VCaP (cell line): Measurements from ENCODE around the gene TYK2.
"Not testable (repeated sequence)": the region's sequence is repeated elsewhere in the genome, so short reads cannot be mapped to it uniquely, and the experiment has no call there.

Source experiments
- H3K27ac ChIP-seq: fragments of 450-650 bp; 2 replicates; pipeline ENCODE4 v1.5.1; 2017
- CTCF ChIP-seq: fragments of 450-650 bp; conservative IDR thresholded peaks from 2 replicates; pipeline ENCODE4 v1.5.1; 2017; ENCODE audit warnings: mild to moderate bottlenecking, moderate library complexity

Gene TYK2

GRCh38 chr19:10395436-10395835 is 15.1 kb upstream of the TYK2 start:
- no peak for TF ChIP-seq CTCF
- H3K27ac ChIP-seq = no peak overlapping the region

- no peak for TF ChIP-seq CTCF
- no peak overlapping the region for H3K27ac ChIP-seq
Measured at GRCh38 chr19:10395003-10395402, 14.6 kb upstream of the TYK2 start.

GRCh38 chr19:10393137-10393536 is 12.8 kb upstream of the TYK2 start:
- H3K27ac ChIP-seq = no peak overlapping the region
- no peak for TF ChIP-seq CTCF

GRCh38 chr19:10392120-10392519 is 11.7 kb upstream of the TYK2 start:
- no peak for TF ChIP-seq CTCF
- no peak overlapping the region for H3K27ac ChIP-seq

GRCh38 chr19:10390652-10391286 is 10.4 kb upstream of the TYK2 start:
- TF ChIP-seq CTCF = peak; percentile 81
- H3K27ac ChIP-seq = no peak overlapping the region

GRCh38 chr19:10389863-10390262 is 9.5 kb upstream of the TYK2 start:
- H3K27ac ChIP-seq = no peak overlapping the region
- no peak for TF ChIP-seq CTCF

- peak; percentile 82 for TF ChIP-seq CTCF
- H3K27ac ChIP-seq = no peak overlapping the region
Measured at GRCh38 chr19:10388957-10389356, 8.6 kb upstream of the TYK2 start.

- no peak overlapping the region for H3K27ac ChIP-seq
- no peak for TF ChIP-seq CTCF
Measured at GRCh38 chr19:10384580-10384979, 4.2 kb upstream of the TYK2 start.

- not testable (repeated sequence) for H3K27ac ChIP-seq
Measured at GRCh38 chr19:10383223-10383499, 2.8 kb upstream of the TYK2 start.
